ENCODE measurements around the gene CHN2. TPM values are rescaled to one million over a fixed set of nuclear protein-coding genes. Genes with fewer than 3 reads are reported as not detected.

The CHN2 gene
- total RNA-seq, 1 experiment from 2014 or later = 2.1 TPM

- H3K9me2 ChIP-seq (ENCODE audit: insufficient read depth) = no peaks in the 10 kb centered on the region
- no peaks in the 10 kb centered on the region for H3K9me3 ChIP-seq (ENCODE audit: control insufficient read depth in 1 of 2, insufficient read depth in 1 of 2, low read depth in 1 of 2, low read length in 2 of 2)
- DNase-seq (ENCODE audit: low read depth, low spot score) (no peak), ATAC-seq (no peak)
- no peak overlapping the region for H3K4me3 ChIP-seq (replicated peaks in 1 of 2; ENCODE audit: low read depth in 1 of 2, low read length in 2 of 2)
- intact Hi-C loops (cut with micrococcal nuclease) = no loop called here
- H3K27me3 ChIP-seq (ENCODE audit: insufficient read depth, low read length) = no peaks in the 10 kb centered on the region
- no peak overlapping the region for H3K27ac ChIP-seq (ENCODE audit: low read depth, low read length)
- CTCF ChIA-PET = no interaction called here
- no peaks in the 10 kb centered on the region for H3K79me2 ChIP-seq (ENCODE audit: insufficient read depth, low read length)
- no peaks in the 10 kb centered on the region for H4K20me1 ChIP-seq (ENCODE audit: insufficient read depth)
- no peaks in the 10 kb centered on the region for H3K36me3 ChIP-seq (ENCODE audit: control insufficient read depth in 1 of 2, insufficient read depth in 2 of 2, low read length in 2 of 2)
- RAD21 ChIA-PET (ENCODE audit: low non-redundant PET in 1 of 2, low total read pairs in 2 of 2, uncharacterized antibody in 2 of 2, unreplicated experiment in 2 of 2) = no interaction called here
- TF ChIP-seq CTCF (IDR thresholded peaks at IDR 0.05 in 2 of 3, conservative IDR thresholded peaks at IDR 0.05 in 1 of 3; ENCODE audit: borderline replicate concordance in 1 of 3, insufficient read depth in 1 of 3, low read depth in 2 of 3, low read length in 2 of 3) = no peak
- TF ChIP-seq POLR2AphosphoS5 (IDR thresholded peaks at IDR 0.05; ENCODE audit: low read depth, low read length) = no peak
- no peak for TF ChIP-seq EZH2phosphoT487 (IDR thresholded peaks at IDR 0.05; ENCODE audit: borderline replicate concordance)
- no peak for TF ChIP-seq JUND (IDR thresholded peaks at IDR 0.05)
- no peak for TF ChIP-seq YY1 (IDR thresholded peaks at IDR 0.05; ENCODE audit: extremely low read depth, insufficient replicate concordance, low read depth, low read length)
- no peak for TF ChIP-seq ATF3 (IDR thresholded peaks at IDR 0.05)
- no peak for TF ChIP-seq EZH2 (IDR thresholded peaks at IDR 0.05)
- TF ChIP-seq ELF1 (IDR thresholded peaks at IDR 0.05; ENCODE audit: borderline replicate concordance, low read depth) = no peak
- TF ChIP-seq MAX (IDR thresholded peaks at IDR 0.05) = no peak
- no peak for TF ChIP-seq REST (IDR thresholded peaks at IDR 0.05; ENCODE audit: low read depth)
- TF ChIP-seq EGR1 (IDR thresholded peaks at IDR 0.05; ENCODE audit: low read depth) = no peak
- no peak for TF ChIP-seq ZBTB33 (IDR thresholded peaks at IDR 0.05; ENCODE audit: extremely low read depth, insufficient replicate concordance, low read length)
- no peak for TF ChIP-seq RAD21 (IDR thresholded peaks at IDR 0.05; ENCODE audit: low read depth)
- TF ChIP-seq FOSL1 (IDR thresholded peaks at IDR 0.05; ENCODE audit: low read depth) = no peak
- TF ChIP-seq CEBPB (IDR thresholded peaks at IDR 0.05; ENCODE audit: low read depth) = no peak
- no peak for TF ChIP-seq SIN3A (IDR thresholded peaks at IDR 0.05; ENCODE audit: low read depth)
- BruUV-seq (replicated peaks) = no TSS peak
- H3K4me2 ChIP-seq (ENCODE audit: low read length) = no peak overlapping the region
- no peak overlapping the region for H3K9ac ChIP-seq (ENCODE audit: low read length)
- H2AFZ ChIP-seq (ENCODE audit: low read depth, low read length, poor library complexity, severe bottlenecking) = no peak overlapping the region
- no peaks in the 10 kb centered on the region for H3K4me1 ChIP-seq (ENCODE audit: control insufficient read depth in 1 of 2, insufficient read depth in 2 of 2, low read length in 2 of 2)
- POLR2A ChIA-PET = no interaction called here
Measured at GRCh38 chr7:29231671-29232232, 37.2 kb downstream of the CHN2 start.

Measured in HCT116 (cell line).